ENCODE data around the gene ZBTB40. TPM values are rescaled to one million over a fixed set of nuclear protein-coding genes. Genes with fewer than 3 reads are reported as not detected.

The ZBTB40 gene
- total and polyA plus RNA-seq, 4 donors: 2.1 to 11.2 (median 4.6) TPM

- Histone ChIP-seq H3K4me3 (ENCODE audit: low read depth in 1 of 3, low read length in 3 of 3) (no peak overlapping the region), H3K27me3 (ENCODE audit: control insufficient read depth in 4 of 4, insufficient read depth in 4 of 4, low read length in 3 of 4) (no peaks in the 10 kb centered on the region), H3K4me1 (ENCODE audit: control insufficient read depth in 4 of 4, insufficient read depth in 4 of 4, low read length in 3 of 4) (no peaks in the 10 kb centered on the region), H3K36me3 (ENCODE audit: control insufficient read depth in 4 of 4, insufficient read depth in 3 of 4, low read depth in 1 of 4, low read length in 3 of 4) (peaks cover 3 to 72% (median 46%) of the 10 kb centered on the region in 4 donors), H3K9ac (ENCODE audit: low read depth in 1 of 2, low read length in 2 of 2) (no peak overlapping the region), H3K9me3 (ENCODE audit: control insufficient read depth in 4 of 4, low read length in 3 of 4) (no peaks in the 10 kb centered on the region), H3K27ac (ENCODE audit: low read depth in 1 of 2, low read length in 2 of 2) (no peak overlapping the region)
- WGBS: 98% methylated on average over 11 of the region's 11 CpGs
- no peak for TF ChIP-seq JUND (IDR thresholded peaks at IDR 0.05)
- TF ChIP-seq REST (IDR thresholded peaks at IDR 0.05): no peak
- TF ChIP-seq RXRA (IDR thresholded peaks at IDR 0.05): no peak
- no peak for TF ChIP-seq EGR1 (IDR thresholded peaks at IDR 0.05; ENCODE audit: low read depth in 2 of 2)
- DNase-seq (ENCODE audit: low spot score): no peak
These were observed 74.0 kb downstream of the ZBTB40 start for GRCh38 chr1:22525646-22526045.

- Histone ChIP-seq H3K9ac (ENCODE audit: low read depth in 1 of 2, low read length in 2 of 2) (no peak overlapping the region), H3K27ac (ENCODE audit: low read depth in 1 of 2, low read length in 2 of 2) (no peak overlapping the region), H3K27me3 (ENCODE audit: control insufficient read depth in 4 of 4, insufficient read depth in 4 of 4, low read length in 3 of 4) (no peaks in the 10 kb centered on the region), H3K36me3 (ENCODE audit: control insufficient read depth in 4 of 4, insufficient read depth in 3 of 4, low read depth in 1 of 4, low read length in 3 of 4) (peaks cover 3 to 67% (median 44%) of the 10 kb centered on the region in 4 donors), H3K9me3 (ENCODE audit: control insufficient read depth in 4 of 4, low read length in 3 of 4) (no peaks in the 10 kb centered on the region), H3K4me3 (ENCODE audit: low read depth in 1 of 3, low read length in 3 of 3) (no peak overlapping the region), H3K4me1 (ENCODE audit: control insufficient read depth in 4 of 4, insufficient read depth in 4 of 4, low read length in 3 of 4) (no peaks in the 10 kb centered on the region)
- WGBS: 92% methylated on average over 11 of the region's 11 CpGs
- no peak for DNase-seq (ENCODE audit: low spot score)
- TF ChIP-seq TAF1 (conservative IDR thresholded peaks at IDR 0.05) (no peak), FOXA2 (IDR thresholded peaks at IDR 0.05) (no peak), CTCF (IDR thresholded peaks at IDR 0.05; ENCODE audit: low read depth, low read length, missing input control) (no peak), NR2F2 (IDR thresholded peaks at IDR 0.05) (no peak), MAX (IDR thresholded peaks at IDR 0.05) (no peak), JUND (IDR thresholded peaks at IDR 0.05) (no peak), GABPA (IDR thresholded peaks at IDR 0.05 in 1 of 2, conservative IDR thresholded peaks at IDR 0.05 in 1 of 2) (no peak), ATF3 (IDR thresholded peaks at IDR 0.05) (no peak), RAD21 (IDR thresholded peaks at IDR 0.05) (no peak), HNF4A (conservative IDR thresholded peaks at IDR 0.05) (no peak), REST (IDR thresholded peaks at IDR 0.05) (no peak), SP1 (IDR thresholded peaks at IDR 0.05) (no peak), RXRA (IDR thresholded peaks at IDR 0.05) (no peak), EGR1 (IDR thresholded peaks at IDR 0.05; ENCODE audit: low read depth in 2 of 2) (no peak)
These were observed 74.4 kb downstream of the ZBTB40 start for GRCh38 chr1:22526098-22526497.
